ENCODE measurements around the gene NCS1. TPM values are rescaled to one million over a fixed set of nuclear protein-coding genes. Genes with fewer than 3 reads are reported as not detected.

Gene NCS1
- total and polyA plus RNA-seq, 2 of the 8 experiments (the other 6 are each of a cell fraction or from before 2014, with no cell fraction given) = 34.7 to 47.6 TPM

GRCh38 chr9:130285271-130285670, 113.1 kb downstream of the NCS1 start (continued):
- TF ChIP-seq RXRA (IDR thresholded peaks at IDR 0.05; ENCODE audit: insufficient read depth, low read depth, low read length) = no peak
- TF ChIP-seq JUN (IDR thresholded peaks at IDR 0.05; ENCODE audit: low read depth, low read length) = no peak
- no peak for TF ChIP-seq EZH2 (IDR thresholded peaks at IDR 0.05; ENCODE audit: low read depth, low read length, severe bottlenecking)

All from H1 (cell line).